K562 (cell line): ENCODE measurements around the gene SOX4.

ENCODE experiments used
- KLF1 ChIP-seq: fragments of 450-650 bp; IDR thresholded peaks from 2 replicates; pipeline ENCODE4 v1.6.1; 2016; ENCODE audit warnings: missing genetic modification characterization, missing compliant biosample characterization
- NFIX ChIP-seq: fragments of 250-450 bp; sonication (Bioruptor Pico); IDR thresholded peaks from 2 replicates; pipeline ENCODE4 v1.4.0; 2020; ENCODE audit warnings: low read depth, mild to moderate bottlenecking, moderate library complexity
- RERE ChIP-seq: sonication (generic); formaldehyde crosslinking; IDR thresholded peaks from 2 replicates; pipeline ENCODE4 v1.8.0; 2023; ENCODE audit warnings: missing genetic modification reagents, mild to moderate bottlenecking, borderline replicate concordance
- TFE3 ChIP-seq: fragments of 450-650 bp; formaldehyde crosslinking; IDR thresholded peaks from 2 replicates; pipeline ENCODE4 v1.4.0; 2020; ENCODE audit warnings: mild to moderate bottlenecking, mixed read lengths
- TF ChIP-seq, protein P1 (sequence below), 2 experiments: fragments of 450-650 bp; IDR thresholded peaks; 2 replicates each; pipeline ENCODE4 v1.6.1; 2016; ENCODE audit warnings: mild to moderate bottlenecking in 2 of 2, borderline replicate concordance in 1 of 2, low read depth in 1 of 2, moderate library complexity in 1 of 2
- TF ChIP-seq, protein P2 (sequence below), 3 experiments: IDR thresholded peaks in 2 of 3; conservative IDR thresholded peaks in 1 of 3; 2 replicates each; pipeline ENCODE4 v1.5.1; 2011 to 2012; ENCODE audit warnings: low read length in 3 of 3, mild to moderate bottlenecking in 3 of 3, control low read depth in 2 of 3, improper control_type of control experiment in 1 of 3, inconsistent platforms in 1 of 3, low read depth in 1 of 3, mixed read lengths in 1 of 3, moderate library complexity in 1 of 3; ENCODE audit not compliant: insufficient read depth in 2 of 3
- TF ChIP-seq, protein P3 (sequence below), 2 experiments: IDR thresholded peaks; 2 replicates each; pipeline ENCODE4 v1.6.1; 2011; ENCODE audit warnings: borderline replicate concordance in 1 of 2, control low read depth in 1 of 2, low read depth in 1 of 2, low read length in 1 of 2, mild to moderate bottlenecking in 1 of 2, mixed read lengths in 1 of 2, moderate library complexity in 1 of 2; ENCODE audit not compliant: insufficient read depth in 1 of 2, insufficient read length in 1 of 2, poor library complexity in 1 of 2, severe bottlenecking in 1 of 2; ENCODE audit errors: extremely low read depth in 1 of 2

GRCh38 chr6:21596949-21597682, 3.6 kb downstream of the SOX4 start:
- TF ChIP-seq TFE3 (no peak), RERE (CRISPR knock-in tag) (no peak), KLF1 (tag) (no peak), NFIX (CRISPR knock-in tag) (no peak)
- TF ChIP-seq, protein P1, sequence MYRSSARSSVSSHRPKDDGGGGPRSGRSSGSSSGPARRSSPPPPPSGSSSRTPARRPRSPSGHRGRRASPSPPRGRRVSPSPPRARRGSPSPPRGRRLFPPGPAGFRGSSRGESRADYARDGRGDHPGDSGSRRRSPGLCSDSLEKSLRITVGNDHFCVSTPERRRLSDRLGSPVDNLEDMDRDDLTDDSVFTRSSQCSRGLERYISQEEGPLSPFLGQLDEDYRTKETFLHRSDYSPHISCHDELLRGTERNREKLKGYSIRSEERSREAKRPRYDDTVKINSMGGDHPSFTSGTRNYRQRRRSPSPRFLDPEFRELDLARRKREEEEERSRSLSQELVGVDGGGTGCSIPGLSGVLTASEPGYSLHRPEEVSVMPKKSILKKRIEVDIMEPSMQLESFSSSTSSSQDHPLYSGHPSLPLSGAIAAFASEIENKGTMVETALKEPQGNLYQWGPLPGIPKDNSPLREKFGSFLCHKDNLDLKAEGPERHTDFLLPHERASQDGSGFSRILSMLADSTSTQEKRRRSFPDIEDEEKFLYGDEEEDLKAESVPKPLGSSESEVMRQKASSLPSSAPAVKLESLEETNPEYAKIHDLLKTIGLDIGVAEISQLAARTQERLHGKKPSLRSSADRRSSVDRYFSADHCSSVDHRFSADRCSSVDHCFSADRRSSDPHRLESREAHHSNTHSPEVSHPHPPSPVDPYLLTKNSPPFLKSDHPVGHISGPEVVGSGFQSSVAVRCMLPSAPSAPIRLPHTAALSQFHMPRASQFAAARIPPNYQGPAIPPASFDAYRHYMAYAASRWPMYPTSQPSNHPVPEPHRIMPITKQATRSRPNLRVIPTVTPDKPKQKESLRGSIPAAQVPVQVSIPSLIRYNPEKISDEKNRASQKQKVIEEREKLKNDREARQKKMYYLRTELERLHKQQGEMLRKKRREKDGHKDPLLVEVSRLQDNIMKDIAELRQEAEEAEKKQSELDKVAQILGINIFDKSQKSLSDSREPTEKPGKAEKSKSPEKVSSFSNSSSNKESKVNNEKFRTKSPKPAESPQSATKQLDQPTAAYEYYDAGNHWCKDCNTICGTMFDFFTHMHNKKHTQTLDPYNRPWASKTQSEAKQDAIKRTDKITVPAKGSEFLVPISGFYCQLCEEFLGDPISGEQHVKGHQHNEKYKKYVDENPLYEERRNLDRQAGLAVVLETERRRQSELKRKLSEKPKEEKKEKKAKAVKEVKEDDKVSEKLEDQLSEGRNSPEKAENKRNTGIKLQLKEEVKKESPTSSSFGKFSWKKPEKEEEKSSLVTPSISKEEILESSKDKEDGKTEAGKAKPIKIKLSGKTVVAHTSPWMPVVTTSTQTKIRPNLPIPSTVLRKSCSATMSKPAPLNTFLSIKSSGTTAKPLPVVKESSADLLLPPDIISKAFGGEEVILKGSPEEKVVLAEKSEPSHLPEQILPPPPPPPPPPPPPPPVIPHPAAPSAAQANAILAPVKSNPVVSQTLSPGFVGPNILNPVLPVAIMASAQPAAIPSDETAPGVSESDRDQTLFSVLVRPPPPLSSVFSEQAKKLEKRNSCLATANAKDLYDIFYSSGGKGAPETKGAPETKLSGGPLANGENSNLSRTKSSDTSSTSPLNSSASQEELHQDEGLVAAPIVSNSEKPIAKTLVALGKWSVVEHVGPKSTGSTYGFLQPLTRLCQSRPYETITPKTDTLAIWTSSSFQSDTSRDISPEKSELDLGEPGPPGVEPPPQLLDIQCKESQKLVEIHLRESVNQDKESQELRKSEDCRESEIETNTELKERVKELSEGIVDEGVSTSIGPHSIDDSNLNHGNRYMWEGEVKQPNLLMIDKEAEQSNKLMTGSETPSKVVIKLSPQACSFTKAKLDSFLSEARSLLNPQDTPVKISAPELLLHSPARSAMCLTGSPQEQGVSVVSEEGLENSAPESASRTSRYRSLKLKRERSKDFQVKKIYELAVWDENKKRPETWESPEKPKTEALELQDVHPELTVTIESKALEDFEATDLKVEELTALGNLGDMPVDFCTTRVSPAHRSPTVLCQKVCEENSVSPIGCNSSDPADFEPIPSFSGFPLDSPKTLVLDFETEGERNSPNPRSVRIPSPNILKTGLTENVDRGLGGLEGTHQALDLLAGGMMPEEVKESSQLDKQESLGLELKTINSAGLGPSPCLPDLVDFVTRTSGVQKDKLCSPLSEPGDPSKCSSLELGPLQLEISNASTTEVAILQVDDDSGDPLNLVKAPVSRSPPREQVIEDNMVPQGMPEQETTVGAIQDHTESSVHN (IDR thresholded peaks at IDR 0.05; ENCODE audit: borderline replicate concordance in 1 of 2, low read depth in 1 of 2) = no peak
- TF ChIP-seq, protein P2, sequence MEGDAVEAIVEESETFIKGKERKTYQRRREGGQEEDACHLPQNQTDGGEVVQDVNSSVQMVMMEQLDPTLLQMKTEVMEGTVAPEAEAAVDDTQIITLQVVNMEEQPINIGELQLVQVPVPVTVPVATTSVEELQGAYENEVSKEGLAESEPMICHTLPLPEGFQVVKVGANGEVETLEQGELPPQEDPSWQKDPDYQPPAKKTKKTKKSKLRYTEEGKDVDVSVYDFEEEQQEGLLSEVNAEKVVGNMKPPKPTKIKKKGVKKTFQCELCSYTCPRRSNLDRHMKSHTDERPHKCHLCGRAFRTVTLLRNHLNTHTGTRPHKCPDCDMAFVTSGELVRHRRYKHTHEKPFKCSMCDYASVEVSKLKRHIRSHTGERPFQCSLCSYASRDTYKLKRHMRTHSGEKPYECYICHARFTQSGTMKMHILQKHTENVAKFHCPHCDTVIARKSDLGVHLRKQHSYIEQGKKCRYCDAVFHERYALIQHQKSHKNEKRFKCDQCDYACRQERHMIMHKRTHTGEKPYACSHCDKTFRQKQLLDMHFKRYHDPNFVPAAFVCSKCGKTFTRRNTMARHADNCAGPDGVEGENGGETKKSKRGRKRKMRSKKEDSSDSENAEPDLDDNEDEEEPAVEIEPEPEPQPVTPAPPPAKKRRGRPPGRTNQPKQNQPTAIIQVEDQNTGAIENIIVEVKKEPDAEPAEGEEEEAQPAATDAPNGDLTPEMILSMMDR (IDR thresholded peaks at IDR 0.05 in 2 of 3, conservative IDR thresholded peaks at IDR 0.05 in 1 of 3; ENCODE audit: insufficient read depth in 2 of 3, low read depth in 1 of 3, low read length in 3 of 3) = peak in 1 of 3 experiments; percentile 47; a peak in 2 of 6 replicates
- TF ChIP-seq, protein P3, sequence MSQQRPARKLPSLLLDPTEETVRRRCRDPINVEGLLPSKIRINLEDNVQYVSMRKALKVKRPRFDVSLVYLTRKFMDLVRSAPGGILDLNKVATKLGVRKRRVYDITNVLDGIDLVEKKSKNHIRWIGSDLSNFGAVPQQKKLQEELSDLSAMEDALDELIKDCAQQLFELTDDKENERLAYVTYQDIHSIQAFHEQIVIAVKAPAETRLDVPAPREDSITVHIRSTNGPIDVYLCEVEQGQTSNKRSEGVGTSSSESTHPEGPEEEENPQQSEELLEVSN (IDR thresholded peaks at IDR 0.05; ENCODE audit: borderline replicate concordance in 1 of 2, extremely low read depth in 1 of 2, insufficient read depth in 1 of 2, insufficient read length in 1 of 2, low read depth in 1 of 2, low read length in 1 of 2, poor library complexity in 1 of 2, severe bottlenecking in 1 of 2) = no peak
